ENCODE data around the gene CD2. TPM values are rescaled to one million over a fixed set of nuclear protein-coding genes. Genes with fewer than 3 reads are reported as not detected.
A peak's percentile ranks its signal among the peaks of the same experiment; 100 is the strongest.

CD2 gene
- total RNA-seq, 1 donor from 2014 or later: 11.4 TPM

DNA sequence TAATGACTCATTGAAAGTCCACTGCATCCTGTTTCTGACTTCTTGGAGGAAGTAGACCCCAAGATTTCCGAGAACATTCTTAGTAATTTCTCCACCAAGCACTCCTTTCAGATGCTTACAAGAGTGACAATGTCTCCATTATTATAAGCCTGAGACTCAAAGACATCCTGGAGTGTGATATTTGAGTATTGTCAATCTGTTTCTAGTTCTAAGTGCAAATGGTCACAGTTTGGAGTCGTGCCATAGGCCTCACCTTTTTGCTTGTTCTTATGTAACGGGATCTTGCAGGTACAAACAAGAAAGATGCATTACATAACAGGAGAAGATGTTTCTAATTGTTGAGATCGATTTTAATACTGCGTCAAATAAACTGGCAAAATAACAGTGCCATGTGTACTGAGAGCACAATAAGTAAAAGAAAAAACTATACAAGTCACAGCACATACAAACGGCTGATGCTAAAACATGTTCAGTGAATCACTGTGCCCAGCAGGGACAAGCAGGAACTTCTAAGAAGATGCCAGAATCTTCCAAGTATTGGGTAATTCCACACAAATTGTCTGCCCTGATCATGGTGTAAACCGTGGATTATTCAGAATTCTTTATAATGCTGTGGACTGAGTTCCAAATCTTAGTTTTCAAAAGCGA is 54.1 kb downstream of the CD2 start:
- Histone ChIP-seq H3K27me3 (no peaks in the 10 kb centered on the region), H3K27ac (peak overlapping the region; percentile 45), H3K4me1 (no peaks in the 10 kb centered on the region), H3K4me3 (no peak overlapping the region), H3K36me3 (no peaks in the 10 kb centered on the region), H3K9me3 (peaks cover 5% of the 10 kb centered on the region)
- ATAC-seq: no peak
- intact Hi-C loops (cut with DNase I): no loop called here
- DNase-seq: no peak
- TF ChIP-seq, protein P1, sequence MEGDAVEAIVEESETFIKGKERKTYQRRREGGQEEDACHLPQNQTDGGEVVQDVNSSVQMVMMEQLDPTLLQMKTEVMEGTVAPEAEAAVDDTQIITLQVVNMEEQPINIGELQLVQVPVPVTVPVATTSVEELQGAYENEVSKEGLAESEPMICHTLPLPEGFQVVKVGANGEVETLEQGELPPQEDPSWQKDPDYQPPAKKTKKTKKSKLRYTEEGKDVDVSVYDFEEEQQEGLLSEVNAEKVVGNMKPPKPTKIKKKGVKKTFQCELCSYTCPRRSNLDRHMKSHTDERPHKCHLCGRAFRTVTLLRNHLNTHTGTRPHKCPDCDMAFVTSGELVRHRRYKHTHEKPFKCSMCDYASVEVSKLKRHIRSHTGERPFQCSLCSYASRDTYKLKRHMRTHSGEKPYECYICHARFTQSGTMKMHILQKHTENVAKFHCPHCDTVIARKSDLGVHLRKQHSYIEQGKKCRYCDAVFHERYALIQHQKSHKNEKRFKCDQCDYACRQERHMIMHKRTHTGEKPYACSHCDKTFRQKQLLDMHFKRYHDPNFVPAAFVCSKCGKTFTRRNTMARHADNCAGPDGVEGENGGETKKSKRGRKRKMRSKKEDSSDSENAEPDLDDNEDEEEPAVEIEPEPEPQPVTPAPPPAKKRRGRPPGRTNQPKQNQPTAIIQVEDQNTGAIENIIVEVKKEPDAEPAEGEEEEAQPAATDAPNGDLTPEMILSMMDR (IDR thresholded peaks at IDR 0.05): no peak

DNA sequence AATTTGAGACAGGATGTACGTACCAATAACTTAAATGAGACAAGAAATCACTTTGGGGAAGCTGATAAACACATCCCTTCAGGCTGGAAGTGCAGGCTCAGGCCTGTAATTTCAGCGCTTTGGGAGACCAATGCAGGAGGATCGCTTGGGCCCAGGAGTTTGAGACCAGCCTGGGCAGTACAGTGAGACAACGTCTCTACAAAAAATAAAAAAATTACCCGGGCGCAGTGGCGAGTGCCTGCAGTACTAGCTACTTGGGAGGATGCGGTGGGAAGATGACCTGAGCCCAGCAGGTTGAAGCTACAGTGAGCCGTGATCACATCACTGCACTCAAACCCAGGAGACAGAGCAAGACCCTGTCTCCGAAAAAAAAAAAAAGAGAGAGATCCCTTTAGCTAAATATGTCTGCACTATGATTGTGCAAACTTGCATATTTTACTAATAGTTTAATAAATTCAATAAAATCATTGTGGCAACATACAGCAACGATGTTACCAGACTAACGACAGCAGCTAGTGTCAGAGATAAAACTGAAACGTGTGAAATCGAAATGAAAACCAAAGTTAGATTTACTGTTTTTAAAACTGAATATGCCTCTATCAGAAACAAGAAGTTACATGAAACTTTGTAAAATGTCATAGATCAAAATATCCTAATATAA is 54.7 kb downstream of the CD2 start:
- intact Hi-C loops (cut with DNase I): no loop called here

DNA sequence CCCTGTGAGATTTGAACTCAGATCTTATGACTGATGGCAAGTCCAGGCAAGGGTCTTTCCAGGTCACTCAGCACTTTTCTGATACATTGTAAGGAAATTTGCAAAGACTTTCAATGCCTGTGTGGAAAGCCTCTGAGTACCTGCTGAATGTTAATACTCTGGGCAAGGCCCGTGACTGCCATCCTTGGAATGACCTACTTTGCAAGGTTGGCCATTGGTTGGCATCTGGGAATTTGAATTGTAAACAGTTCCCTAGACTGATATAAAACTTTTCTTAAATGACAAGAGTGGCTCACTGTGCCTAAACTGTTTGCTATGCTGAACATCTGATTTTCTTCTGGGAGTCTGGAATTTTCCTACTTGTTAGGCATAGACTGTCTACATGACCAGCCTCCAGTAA is 57.1 kb downstream of the CD2 start:
- TF ChIP-seq, protein P1 (IDR thresholded peaks at IDR 0.05): no peak
- no peak for ATAC-seq
- H3K27me3 ChIP-seq: no peaks in the 10 kb centered on the region
- H3K9me3 ChIP-seq: peaks cover 5% of the 10 kb centered on the region
- intact Hi-C loops (cut with DNase I): no loop called here
- no peak overlapping the region for H3K4me3 ChIP-seq
- H3K4me1 ChIP-seq: no peaks in the 10 kb centered on the region
- H3K36me3 ChIP-seq: no peaks in the 10 kb centered on the region
- H3K27ac ChIP-seq: no peak overlapping the region
- no peak for DNase-seq

More for the DNA sequence above, 54.7 kb downstream of the CD2 start:
- no peaks in the 10 kb centered on the region for H3K36me3 ChIP-seq
- H3K27ac ChIP-seq: peak overlapping the region; percentile 45
- H3K9me3 ChIP-seq: peaks cover 5% of the 10 kb centered on the region
- H3K4me3 ChIP-seq: no peak overlapping the region
- no peaks in the 10 kb centered on the region for H3K27me3 ChIP-seq
- H3K4me1 ChIP-seq: no peaks in the 10 kb centered on the region
- no peak for DNase-seq
- no peak for ATAC-seq
- TF ChIP-seq, protein P1 (IDR thresholded peaks at IDR 0.05): no peak

DNA sequence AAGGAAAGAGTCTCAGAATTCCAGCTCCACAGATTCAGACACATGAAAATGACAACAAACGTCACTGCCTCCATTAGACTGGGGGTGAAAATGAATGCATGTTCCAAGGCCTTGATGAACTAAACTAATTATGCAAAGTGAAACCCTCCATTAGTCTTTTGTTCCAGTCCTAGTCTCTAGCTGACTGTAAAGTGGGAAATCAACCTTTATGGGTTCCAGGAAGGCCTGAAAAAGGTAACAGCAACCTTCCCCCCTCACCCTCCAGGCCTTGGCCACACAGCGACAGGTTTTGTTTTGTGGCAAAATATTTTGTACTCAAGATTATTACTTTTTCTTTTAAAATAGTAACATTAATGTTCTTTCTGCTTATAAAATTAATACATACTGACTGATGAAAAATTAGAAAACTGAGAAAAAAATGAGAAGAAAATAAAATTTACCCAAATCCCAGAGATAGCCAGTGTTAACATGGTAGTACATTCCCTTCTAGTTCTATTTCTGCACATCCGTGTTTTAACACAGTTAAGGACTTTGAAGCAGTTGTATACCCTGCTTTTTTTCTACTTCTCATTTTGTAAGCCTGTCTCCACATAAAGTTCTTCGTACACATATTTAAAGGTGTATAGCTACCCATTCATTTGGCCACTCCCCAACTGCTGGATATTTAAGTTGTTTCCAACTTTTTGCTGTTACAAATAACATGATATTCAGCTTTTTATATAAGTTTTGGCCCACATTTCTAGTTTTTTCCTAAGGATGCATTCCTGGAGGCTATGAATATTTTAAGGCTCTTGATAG is 60.9 kb downstream of the CD2 start:
- no peaks in the 10 kb centered on the region for H3K36me3 ChIP-seq
- intact Hi-C loops (cut with DNase I): no loop called here

DNA sequence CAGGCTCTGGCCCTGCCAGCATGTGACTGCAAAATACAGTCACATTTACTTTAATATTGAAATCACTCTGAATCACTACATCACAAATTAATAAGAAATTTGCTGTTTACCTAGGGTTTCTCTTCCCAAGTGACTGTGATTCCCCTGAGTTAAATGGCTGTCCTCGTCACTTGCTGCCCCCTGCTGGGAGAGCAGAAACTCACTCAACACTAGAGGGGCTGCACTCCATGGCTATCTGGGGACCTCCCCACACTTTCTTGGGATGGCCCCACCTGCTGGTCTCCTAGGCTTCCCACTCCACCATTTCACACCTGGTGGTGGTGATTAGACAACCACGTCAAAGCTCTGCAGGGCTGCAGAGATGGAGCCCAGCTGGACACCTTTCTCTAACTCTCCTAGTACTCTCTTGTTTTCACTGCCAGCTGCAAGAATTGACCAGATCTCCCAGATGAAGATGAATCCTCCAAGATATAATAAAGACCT is 63.4 kb downstream of the CD2 start:
- Histone ChIP-seq H3K27me3 (no peaks in the 10 kb centered on the region), H3K36me3 (no peaks in the 10 kb centered on the region), H3K4me3 (no peak overlapping the region), H3K9me3 (peaks cover 4% of the 10 kb centered on the region), H3K27ac (no peak overlapping the region), H3K4me1 (no peaks in the 10 kb centered on the region)
- intact Hi-C loops (cut with DNase I): no loop called here
- TF ChIP-seq, protein P1 (IDR thresholded peaks at IDR 0.05): peak; percentile 60
- ATAC-seq (peak; percentile 89), DNase-seq (peak; percentile 72)

More for the DNA sequence above, 60.9 kb downstream of the CD2 start:
- H3K4me1 ChIP-seq: no peaks in the 10 kb centered on the region
- no peak for ATAC-seq
- H3K27ac ChIP-seq: no peak overlapping the region
- peaks cover 5% of the 10 kb centered on the region for H3K9me3 ChIP-seq
- TF ChIP-seq, protein P1 (IDR thresholded peaks at IDR 0.05): no peak
- no peak overlapping the region for H3K4me3 ChIP-seq
- no peak for DNase-seq
- no peaks in the 10 kb centered on the region for H3K27me3 ChIP-seq

Other genes with a start within 250 kb of the CD2 start
- 33.2 TPM for gene CD58, start 183.4 kb upstream of the CD2 start, total RNA-seq
- 20.1 TPM for gene IGSF3, start 86.7 kb upstream of the CD2 start, total RNA-seq
- gene PTGFRN, start 155.5 kb downstream of the CD2 start, total RNA-seq: 31.2 TPM
- gene CD101, start 247.3 kb downstream of the CD2 start, total RNA-seq: 37.4 TPM